GM23338 (cell line): ENCODE results near the gene TRAF3.

Experiments
- CREB1 ChIP-seq: fragments of 250-450 bp; sonication (Bioruptor Pico); IDR thresholded peaks from 2 replicates; pipeline ENCODE4 v1.5.0; 2020; ENCODE audit warnings: low read depth, mild to moderate bottlenecking, moderate library complexity
- EZH2 ChIP-seq: fragments of 200-600 bp; sonication (generic); IDR thresholded peaks from one replicate; pipeline ENCODE4 v1.8.0; 2017; ENCODE audit warnings: antibody characterized with exemption, mild to moderate bottlenecking, low read depth; ENCODE audit not compliant: unreplicated experiment
- EZH2phosphoT487 ChIP-seq: fragments of 200-600 bp; sonication (generic); IDR thresholded peaks from one replicate; pipeline ENCODE4 v1.8.1; 2018; ENCODE audit warnings: antibody characterized with exemption; ENCODE audit not compliant: unreplicated experiment
- NANOG ChIP-seq: IDR thresholded peaks from 2 replicates; pipeline ENCODE4 v1.6.1; 2016; ENCODE audit warnings: antibody characterized with exemption, borderline replicate concordance
- POLR2AphosphoS5 ChIP-seq: IDR thresholded peaks from 2 replicates; pipeline ENCODE4 v1.6.1; 2016; ENCODE audit warnings: antibody characterized with exemption, low read depth
- STAT1 ChIP-seq: IDR thresholded peaks from one replicate; pipeline ENCODE4 v1.6.1; 2016; ENCODE audit warnings: antibody characterized with exemption; ENCODE audit not compliant: unreplicated experiment
- ZNF114 ChIP-seq: fragments of 250-450 bp; sonication (Bioruptor Pico); IDR thresholded peaks from 2 replicates; pipeline ENCODE4 v1.5.0; 2020; ENCODE audit warnings: mild to moderate bottlenecking, moderate library complexity
- TF ChIP-seq, protein P1 (sequence below), 2 experiments: fragments of 200-600 bp in 1 of 2; sonication (generic) in 1 of 2; conservative IDR thresholded peaks; 2 replicates each; pipeline versions ENCODE4 v1.5.1 to v1.6.1; 2016 to 2017; ENCODE audit warnings: antibody characterized with exemption in 2 of 2, low read depth in 2 of 2, mild to moderate bottlenecking in 2 of 2, moderate library complexity in 1 of 2
- TF ChIP-seq, protein P2 (sequence below): IDR thresholded peaks from one replicate; pipeline ENCODE4 v1.6.1; 2018; ENCODE audit warnings: antibody characterized with exemption; ENCODE audit not compliant: unreplicated experiment
- TF ChIP-seq, protein P3 (sequence below): IDR thresholded peaks from 2 replicates; pipeline ENCODE4 v1.6.1; 2016; ENCODE audit warnings: antibody characterized with exemption
- TF ChIP-seq, protein P4 (sequence below): fragments of 250-450 bp; sonication (Bioruptor Pico); IDR thresholded peaks from 2 replicates; pipeline ENCODE4 v1.5.0; 2020; ENCODE audit warnings: mild to moderate bottlenecking, moderate library complexity

DNA sequence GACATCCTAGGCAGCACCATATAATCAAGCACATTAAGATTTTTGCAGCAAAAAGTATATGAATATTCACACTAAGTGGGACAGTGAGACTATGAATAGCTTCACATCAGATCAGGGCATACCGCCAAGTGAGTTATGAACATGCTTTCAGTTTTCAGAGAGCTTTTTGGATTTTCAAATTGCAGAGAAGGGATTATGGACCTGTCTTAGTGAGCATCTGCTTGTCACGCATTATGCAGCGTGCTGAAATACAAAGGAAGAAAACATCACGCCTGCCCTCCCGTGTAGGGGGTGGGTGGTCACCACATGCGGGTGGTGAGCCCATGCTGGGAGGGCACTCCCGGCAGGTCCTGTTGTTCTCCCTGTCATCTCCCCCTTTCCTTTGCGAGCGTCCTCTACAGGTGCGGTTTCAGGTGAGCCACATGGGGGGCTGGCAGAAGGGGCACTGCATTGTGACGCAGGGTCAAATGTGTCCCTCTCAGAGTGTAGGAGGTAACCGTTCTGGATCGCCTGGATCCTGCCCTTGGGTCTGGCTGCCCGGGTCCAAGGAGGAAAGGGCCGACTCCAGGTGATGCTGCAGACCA, 42.6 kb downstream of the TRAF3 start:
- TF ChIP-seq, protein P1, sequence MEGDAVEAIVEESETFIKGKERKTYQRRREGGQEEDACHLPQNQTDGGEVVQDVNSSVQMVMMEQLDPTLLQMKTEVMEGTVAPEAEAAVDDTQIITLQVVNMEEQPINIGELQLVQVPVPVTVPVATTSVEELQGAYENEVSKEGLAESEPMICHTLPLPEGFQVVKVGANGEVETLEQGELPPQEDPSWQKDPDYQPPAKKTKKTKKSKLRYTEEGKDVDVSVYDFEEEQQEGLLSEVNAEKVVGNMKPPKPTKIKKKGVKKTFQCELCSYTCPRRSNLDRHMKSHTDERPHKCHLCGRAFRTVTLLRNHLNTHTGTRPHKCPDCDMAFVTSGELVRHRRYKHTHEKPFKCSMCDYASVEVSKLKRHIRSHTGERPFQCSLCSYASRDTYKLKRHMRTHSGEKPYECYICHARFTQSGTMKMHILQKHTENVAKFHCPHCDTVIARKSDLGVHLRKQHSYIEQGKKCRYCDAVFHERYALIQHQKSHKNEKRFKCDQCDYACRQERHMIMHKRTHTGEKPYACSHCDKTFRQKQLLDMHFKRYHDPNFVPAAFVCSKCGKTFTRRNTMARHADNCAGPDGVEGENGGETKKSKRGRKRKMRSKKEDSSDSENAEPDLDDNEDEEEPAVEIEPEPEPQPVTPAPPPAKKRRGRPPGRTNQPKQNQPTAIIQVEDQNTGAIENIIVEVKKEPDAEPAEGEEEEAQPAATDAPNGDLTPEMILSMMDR (conservative IDR thresholded peaks at IDR 0.05; ENCODE audit: low read depth in 2 of 2), result no peak
- TF ChIP-seq EZH2 (no peak), POLR2AphosphoS5 (no peak), EZH2phosphoT487 (no peak), CREB1 (CRISPR knock-in tag) (no peak), STAT1 (no peak), ZNF114 (CRISPR knock-in tag) (no peak), NANOG (no peak)
- TF ChIP-seq, protein P2, sequence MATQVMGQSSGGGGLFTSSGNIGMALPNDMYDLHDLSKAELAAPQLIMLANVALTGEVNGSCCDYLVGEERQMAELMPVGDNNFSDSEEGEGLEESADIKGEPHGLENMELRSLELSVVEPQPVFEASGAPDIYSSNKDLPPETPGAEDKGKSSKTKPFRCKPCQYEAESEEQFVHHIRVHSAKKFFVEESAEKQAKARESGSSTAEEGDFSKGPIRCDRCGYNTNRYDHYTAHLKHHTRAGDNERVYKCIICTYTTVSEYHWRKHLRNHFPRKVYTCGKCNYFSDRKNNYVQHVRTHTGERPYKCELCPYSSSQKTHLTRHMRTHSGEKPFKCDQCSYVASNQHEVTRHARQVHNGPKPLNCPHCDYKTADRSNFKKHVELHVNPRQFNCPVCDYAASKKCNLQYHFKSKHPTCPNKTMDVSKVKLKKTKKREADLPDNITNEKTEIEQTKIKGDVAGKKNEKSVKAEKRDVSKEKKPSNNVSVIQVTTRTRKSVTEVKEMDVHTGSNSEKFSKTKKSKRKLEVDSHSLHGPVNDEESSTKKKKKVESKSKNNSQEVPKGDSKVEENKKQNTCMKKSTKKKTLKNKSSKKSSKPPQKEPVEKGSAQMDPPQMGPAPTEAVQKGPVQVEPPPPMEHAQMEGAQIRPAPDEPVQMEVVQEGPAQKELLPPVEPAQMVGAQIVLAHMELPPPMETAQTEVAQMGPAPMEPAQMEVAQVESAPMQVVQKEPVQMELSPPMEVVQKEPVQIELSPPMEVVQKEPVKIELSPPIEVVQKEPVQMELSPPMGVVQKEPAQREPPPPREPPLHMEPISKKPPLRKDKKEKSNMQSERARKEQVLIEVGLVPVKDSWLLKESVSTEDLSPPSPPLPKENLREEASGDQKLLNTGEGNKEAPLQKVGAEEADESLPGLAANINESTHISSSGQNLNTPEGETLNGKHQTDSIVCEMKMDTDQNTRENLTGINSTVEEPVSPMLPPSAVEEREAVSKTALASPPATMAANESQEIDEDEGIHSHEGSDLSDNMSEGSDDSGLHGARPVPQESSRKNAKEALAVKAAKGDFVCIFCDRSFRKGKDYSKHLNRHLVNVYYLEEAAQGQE, result no peak
- TF ChIP-seq, protein P3, sequence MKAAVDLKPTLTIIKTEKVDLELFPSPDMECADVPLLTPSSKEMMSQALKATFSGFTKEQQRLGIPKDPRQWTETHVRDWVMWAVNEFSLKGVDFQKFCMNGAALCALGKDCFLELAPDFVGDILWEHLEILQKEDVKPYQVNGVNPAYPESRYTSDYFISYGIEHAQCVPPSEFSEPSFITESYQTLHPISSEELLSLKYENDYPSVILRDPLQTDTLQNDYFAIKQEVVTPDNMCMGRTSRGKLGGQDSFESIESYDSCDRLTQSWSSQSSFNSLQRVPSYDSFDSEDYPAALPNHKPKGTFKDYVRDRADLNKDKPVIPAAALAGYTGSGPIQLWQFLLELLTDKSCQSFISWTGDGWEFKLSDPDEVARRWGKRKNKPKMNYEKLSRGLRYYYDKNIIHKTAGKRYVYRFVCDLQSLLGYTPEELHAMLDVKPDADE, result no peak
- TF ChIP-seq, protein P4, sequence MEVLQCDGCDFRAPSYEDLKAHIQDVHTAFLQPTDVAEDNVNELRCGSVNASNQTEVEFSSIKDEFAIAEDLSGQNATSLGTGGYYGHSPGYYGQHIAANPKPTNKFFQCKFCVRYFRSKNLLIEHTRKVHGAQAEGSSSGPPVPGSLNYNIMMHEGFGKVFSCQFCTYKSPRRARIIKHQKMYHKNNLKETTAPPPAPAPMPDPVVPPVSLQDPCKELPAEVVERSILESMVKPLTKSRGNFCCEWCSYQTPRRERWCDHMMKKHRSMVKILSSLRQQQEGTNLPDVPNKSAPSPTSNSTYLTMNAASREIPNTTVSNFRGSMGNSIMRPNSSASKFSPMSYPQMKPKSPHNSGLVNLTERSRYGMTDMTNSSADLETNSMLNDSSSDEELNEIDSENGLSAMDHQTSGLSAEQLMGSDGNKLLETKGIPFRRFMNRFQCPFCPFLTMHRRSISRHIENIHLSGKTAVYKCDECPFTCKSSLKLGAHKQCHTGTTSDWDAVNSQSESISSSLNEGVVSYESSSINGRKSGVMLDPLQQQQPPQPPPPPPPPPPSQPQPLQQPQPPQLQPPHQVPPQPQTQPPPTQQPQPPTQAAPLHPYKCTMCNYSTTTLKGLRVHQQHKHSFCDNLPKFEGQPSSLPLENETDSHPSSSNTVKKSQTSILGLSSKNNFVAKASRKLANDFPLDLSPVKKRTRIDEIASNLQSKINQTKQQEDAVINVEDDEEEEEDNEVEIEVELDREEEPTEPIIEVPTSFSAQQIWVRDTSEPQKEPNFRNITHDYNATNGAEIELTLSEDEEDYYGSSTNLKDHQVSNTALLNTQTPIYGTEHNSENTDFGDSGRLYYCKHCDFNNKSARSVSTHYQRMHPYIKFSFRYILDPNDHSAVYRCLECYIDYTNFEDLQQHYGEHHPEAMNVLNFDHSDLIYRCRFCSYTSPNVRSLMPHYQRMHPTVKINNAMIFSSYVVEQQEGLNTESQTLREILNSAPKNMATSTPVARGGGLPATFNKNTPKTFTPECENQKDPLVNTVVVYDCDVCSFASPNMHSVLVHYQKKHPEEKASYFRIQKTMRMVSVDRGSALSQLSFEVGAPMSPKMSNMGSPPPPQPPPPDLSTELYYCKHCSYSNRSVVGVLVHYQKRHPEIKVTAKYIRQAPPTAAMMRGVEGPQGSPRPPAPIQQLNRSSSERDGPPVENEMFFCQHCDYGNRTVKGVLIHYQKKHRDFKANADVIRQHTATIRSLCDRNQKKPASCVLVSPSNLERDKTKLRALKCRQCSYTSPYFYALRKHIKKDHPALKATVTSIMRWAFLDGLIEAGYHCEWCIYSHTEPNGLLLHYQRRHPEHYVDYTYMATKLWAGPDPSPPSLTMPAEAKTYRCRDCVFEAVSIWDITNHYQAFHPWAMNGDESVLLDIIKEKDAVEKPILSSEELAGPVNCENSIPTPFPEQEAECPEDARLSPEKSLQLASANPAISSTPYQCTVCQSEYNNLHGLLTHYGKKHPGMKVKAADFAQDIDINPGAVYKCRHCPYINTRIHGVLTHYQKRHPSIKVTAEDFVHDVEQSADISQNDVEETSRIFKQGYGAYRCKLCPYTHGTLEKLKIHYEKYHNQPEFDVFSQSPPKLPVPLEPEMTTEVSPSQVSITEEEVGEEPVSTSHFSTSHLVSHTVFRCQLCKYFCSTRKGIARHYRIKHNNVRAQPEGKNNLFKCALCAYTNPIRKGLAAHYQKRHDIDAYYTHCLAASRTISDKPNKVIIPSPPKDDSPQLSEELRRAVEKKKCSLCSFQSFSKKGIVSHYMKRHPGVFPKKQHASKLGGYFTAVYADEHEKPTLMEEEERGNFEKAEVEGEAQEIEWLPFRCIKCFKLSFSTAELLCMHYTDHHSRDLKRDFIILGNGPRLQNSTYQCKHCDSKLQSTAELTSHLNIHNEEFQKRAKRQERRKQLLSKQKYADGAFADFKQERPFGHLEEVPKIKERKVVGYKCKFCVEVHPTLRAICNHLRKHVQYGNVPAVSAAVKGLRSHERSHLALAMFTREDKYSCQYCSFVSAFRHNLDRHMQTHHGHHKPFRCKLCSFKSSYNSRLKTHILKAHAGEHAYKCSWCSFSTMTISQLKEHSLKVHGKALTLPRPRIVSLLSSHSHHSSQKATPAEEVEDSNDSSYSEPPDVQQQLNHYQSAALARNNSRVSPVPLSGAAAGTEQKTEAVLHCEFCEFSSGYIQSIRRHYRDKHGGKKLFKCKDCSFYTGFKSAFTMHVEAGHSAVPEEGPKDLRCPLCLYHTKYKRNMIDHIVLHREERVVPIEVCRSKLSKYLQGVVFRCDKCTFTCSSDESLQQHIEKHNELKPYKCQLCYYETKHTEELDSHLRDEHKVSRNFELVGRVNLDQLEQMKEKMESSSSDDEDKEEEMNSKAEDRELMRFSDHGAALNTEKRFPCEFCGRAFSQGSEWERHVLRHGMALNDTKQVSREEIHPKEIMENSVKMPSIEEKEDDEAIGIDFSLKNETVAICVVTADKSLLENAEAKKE (CRISPR knock-in tag), result no peak
